Activated T-helper 1 cell treated with Interleukin-2 at 50 U/mL for 16 hours (primary cell): ENCODE measurements around the gene SPECC1.
"Not testable (repeated sequence)": the region's sequence is repeated elsewhere in the genome, so short reads cannot be mapped to it uniquely, and the experiment has no call there.

Experiments used
- DNase-seq: peaks from one replicate; pipeline ENCODE4 v3.0.0-alpha.2; 2020; ENCODE audit warnings: low read depth

Gene SPECC1

DNA sequence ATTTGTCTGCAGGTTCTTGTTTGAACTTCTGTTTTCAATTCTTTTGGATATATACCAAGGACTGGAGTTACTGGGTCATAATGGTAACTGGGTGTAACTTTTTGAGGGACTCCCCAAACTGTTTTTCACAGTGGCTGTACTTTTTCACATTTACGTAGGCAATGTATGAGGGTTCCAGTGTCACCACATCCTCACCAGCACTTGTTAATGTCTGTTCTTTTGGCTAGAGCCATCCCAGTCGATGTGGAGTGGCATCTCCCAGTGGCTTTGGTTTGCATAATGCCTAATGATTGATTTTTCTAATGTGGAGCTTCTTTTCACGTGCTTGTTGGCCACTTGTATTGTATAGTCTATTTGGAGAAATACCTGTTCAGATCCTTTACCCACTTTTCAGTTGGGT lies 59.3 kb downstream of the SPECC1 start:
- no peak for DNase-seq

DNA sequence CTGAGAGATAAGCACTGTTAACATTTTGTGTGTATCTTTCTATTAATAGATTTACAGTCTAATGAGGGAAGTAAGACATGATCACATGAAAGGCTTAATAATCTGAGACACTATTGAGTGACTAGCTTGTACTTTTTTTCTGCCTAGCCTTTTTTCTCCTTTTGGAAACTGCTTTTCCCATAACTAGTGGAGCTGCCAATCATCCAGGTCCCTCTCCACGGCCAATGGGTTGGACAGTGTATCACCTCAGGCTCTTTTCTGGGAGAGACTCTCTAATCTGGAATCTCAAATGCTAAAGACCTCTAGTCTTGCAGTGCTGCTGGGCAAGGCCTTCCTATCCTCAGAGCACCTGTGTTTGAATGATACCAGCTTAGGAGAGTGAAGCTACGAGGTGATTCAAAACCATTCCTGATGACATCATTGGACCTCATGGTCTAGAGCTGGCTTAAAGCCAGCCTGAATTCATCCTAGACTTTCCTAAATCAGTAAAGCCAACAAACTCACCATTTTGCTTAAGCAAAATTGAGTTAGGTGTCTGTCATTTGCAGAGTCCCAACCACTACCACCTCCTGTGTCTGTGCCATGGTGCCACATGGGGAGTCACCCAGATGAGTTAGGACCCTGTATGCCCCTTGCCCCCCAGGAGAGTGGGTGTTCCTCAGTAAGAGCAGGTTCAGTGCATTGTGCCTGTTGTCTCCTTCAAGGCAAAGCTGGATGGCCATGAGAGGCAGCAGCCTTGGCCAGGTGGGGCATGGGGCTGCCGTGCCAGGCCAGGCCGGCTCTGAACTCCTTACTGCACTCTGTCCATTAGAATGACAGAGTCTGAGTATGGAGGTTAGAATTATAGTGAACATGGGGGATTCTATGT lies 62.9 kb downstream of the SPECC1 start:
- no peak for DNase-seq

DNA sequence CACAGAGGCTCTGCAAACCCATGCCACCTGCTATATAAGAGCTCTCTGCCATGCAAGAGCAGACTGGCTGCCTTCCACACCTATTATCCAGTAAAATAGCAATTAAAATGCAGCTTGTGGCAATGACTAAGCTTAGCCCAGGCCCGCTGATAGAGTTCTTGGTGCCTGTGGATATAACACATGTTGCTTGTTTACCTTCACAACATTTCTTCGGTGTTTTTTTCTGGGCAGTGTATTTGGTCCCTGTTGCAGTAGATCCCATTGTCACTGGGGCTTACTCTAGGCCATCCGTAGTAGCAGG lies 63.5 kb downstream of the SPECC1 start:
- DNase-seq: no peak

DNA sequence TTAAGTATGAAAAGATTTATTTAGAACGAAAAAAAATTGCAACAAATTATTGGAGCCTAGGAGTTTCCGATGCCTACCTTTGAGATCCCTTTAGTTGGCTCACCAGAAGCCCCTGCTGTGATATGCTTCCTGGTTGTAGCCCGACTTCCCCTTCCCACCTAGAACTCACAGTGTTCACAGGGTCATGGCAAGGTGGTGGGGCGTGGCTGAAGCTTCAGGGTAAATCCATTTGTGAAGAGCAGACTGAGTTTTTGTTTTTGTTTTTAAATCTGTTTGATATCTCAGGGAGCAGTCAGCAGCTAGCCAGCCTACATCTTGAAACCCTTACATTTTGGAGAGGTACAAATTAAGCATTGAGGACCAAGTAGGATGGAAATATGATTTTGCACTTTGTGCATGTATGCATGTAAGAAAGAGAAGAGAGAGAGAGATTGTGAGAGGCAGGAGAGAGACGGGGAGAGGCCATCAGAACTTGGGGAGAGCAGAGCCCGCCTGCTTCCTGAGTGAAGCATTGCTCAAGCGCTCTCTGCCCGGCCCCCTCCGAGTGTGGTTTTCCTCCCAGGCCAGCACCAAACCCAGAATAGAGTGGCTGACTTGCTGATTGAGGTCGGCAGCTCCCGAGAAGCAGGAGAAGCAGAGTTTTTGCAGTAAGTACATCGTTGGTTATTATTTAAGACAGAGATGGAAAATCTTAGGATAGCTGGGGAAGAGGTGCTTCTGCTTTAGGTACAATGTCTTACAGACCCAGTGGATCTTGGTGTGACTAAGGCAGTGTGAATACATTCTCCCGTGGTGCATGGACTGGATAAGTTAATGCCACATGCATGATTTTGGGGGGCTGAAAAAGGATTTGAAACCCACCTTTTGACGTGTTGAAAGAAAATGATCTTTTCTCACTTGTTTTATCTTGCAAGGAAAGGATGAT lies 64.2 kb downstream of the SPECC1 start:
- DNase-seq: no peak

DNA sequence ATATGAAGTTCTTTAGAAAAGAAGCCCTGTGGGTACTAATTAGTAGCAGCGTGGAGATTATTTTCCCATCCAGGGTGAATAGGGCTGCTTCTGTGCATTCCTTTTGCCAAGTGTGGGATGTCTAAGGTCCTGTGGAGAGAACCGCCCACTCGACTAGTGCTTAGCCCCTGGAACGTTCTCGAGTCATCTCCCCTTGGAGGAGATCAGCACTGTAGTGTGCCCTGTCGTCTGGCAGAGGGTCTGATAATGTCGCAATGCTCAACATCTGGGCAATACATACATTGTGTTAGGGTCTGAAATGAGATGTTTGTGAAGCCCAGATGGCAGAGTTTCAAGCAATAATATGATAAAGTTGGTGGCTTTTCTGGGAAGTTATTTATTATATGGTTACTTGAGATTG lies 64.8 kb downstream of the SPECC1 start:
- no peak for DNase-seq

DNA sequence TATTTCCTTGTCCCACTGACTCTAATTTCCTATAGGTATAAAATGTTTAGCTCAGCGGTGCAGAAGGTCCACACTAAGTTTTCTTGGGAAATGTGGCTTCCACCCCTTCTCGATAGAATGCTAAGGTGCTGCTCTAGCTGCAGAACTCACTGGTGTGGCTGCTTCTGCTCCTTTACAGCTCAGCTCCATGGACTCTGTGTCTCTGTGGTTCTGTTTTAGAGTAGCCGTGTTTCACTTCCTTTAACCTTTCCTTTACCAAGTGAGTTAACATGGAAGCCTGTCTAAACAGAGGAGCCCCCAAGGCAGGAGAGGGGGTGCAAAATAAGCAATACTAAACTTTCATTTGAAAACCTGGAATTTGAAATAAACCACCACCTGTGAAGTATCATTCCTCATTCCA lies 65.3 kb downstream of the SPECC1 start:
- DNase-seq: no peak

DNA sequence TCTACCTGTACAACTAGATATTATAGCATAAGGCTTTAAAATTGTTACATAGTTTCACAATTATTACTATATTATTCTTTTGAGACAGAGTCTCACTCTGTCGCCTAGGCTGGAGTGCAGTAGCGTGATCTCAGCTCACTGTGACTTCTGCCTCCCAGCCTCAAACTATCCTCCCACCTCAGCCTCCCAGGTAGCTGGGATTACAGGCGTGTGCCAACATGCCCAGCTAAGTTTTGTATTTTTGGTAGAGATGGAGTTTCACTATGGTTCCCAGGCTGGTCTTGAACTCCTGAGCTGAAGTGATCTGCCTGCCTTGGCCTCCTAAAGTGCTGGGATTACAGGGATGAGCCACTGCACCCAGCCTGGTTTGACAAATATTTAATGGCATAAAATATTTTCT lies 67.0 kb downstream of the SPECC1 start:
- DNase-seq: not testable (repeated sequence)

DNA sequence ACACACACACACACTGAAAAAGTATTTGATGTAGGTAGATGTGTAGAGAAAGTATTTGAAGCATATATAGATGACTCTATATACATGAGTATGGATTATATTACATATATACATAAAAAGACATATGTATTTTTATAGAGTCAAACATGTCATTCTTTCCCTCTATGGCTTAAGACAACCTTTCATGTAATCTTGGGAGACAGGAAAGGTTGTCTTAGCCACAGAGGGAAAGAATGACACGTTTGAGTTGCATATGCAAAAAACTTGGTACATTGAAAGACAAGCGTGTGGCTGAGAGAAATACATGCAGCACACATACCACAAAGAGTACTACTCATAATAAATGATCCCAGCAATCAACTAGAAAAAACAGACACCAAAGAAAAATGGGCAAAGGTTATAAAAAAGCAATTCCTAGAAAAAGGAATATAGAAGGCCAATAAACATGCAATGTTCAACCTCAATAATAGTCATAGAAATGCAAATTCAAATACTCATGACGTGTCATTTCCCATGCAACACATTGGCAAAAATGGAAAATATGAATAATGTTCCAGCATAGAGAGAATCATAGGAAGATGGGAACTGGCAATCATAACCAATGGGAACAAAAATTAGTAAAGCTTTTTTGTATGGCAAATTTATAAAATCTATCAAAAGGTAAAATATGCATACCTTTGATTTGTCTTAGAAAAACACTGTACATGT lies 69.0 kb downstream of the SPECC1 start:
- DNase-seq: no peak

DNA sequence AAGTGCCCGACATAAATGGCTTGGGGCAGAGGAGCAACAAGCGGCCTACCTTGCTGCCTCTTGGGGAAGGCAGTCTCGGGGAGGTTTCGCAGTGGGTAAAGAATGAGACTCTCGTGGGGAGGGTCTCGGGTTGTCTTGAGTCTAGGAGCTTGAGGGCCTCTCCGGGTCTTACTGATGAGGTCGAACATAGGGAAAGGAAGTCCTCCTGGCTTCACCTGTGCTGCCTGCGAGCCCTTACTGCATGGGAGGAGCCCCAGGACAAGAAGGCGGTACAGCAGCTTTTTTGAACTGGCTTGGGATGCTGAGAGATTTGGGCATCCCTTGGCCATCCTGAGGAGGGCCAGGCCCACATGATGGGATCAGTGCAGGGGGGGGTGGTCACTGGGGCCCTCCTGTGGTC lies 71.4 kb downstream of the SPECC1 start:
- DNase-seq: no peak

DNA sequence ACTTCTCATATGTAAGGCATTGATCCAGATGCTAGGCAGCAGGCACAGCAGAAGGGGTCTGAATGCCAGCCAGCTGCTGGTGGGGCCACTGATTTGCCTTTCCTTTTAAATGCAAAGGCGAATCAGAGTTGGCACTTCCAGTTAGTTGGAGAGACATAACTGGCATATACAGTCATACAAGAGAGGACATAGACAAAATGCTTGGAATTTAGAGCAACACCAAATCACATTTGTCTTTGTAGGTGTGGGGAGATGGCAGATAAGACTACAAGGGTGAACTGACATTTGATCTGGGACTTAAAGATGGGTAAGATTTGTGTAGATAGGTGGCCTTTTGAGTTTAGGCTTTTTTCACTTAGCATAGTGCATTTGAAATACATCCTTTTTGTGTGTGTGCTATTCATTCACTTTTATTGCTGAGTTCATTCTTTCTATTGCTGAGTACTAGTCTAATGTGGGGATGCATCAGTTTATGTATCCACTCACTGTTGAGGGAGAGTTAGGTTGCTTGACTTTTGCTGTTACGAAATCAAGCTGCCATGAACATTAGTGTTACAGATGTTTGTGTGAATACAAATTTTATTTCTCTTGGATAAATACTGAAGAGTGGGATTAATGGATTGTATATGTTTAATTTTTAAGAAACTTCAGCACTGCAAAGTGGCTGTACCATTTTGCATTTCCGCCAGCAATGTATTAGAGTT lies 74.1 kb downstream of the SPECC1 start:
- DNase-seq: no peak

DNA sequence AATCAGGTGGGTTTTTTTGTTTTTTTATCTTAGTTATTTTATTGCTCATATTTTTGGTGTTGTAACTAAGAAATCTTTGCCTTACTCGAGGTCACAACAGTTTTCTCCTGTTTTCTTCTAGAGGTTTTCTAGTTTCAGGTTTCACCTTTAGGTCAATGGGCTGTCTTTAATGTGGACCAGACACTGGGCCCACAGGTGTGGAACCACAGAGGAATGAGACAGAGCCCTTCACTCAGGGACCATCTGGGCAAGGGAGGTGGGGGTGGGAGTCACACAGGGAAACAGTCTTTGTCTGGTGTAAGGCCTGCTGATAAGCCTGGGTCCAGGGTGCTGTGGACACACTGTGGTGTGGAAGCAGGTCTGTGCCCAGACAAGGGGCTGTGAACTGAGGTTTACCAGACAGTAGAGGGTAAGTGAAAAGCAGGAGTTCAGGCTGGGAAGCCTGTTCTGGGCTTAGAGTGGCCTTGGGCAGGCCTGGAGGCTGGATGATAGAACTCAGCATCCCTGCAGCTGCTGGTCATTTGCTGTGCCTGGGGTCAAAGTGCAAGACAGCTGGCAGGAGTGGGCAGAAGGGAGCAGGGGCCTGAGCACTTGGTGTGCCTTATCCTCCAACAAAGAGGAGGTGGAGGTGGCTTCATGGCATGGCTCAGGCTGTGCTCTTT lies 75.6 kb downstream of the SPECC1 start:
- no peak for DNase-seq

DNA sequence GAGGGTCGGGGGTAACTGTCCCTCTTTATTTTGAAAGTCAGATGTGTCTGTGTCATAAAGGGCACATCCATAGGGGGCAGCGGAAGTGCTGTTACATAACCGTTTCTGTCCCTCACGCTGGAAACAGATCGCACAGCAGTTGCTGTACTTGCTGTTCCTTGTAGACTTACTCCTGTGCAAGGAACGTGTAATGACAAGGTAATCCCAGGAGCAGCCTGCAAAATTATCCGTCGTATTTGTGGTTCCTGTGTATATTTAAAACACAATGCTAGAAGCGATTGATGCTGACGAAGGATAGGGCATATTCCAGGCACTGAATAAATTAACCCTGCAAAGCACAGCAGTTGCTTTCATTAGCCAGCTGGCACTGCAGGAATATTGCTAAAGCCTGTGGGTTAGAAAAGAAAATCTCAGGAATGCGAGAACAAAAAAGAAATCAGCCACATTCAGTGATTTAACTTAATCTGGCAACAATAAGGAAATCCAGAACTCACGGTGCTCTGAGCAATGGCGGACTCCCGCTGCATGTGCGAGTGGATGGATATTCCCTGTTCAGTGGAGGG lies 76.2 kb downstream of the SPECC1 start:
- no peak for DNase-seq

DNA sequence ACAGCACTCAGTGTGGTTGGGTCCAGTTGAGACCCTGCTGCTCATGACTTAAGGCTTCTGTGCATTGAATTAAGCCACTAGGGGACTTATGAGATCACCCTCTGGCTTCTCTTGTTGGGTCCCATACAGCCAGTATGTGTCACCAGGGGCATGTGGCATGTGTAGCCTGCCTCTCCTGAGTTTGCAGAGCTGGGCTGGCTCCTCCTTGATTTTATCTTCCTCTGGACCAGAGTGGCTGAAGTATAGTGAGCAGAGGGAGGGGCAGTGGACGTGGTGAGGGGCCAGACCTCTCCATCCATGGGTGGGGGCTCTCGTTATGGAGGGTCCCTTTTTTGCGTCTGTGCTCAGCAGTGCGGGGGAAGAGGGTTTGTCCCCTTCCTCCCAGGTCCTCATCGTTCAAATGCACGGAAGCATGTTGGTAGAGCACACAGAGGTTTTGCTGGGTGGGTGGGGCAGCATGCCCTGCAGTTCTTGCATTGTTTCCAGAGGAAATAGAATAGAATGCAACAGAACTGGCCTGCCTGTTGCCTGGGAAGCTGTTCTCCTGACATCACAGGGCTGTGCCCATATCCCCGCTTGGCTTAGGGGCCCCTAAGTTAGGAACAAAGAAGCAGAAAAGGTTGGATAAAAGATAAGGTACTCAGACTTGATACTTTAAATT lies 77.4 kb downstream of the SPECC1 start:
- DNase-seq: no peak

DNA sequence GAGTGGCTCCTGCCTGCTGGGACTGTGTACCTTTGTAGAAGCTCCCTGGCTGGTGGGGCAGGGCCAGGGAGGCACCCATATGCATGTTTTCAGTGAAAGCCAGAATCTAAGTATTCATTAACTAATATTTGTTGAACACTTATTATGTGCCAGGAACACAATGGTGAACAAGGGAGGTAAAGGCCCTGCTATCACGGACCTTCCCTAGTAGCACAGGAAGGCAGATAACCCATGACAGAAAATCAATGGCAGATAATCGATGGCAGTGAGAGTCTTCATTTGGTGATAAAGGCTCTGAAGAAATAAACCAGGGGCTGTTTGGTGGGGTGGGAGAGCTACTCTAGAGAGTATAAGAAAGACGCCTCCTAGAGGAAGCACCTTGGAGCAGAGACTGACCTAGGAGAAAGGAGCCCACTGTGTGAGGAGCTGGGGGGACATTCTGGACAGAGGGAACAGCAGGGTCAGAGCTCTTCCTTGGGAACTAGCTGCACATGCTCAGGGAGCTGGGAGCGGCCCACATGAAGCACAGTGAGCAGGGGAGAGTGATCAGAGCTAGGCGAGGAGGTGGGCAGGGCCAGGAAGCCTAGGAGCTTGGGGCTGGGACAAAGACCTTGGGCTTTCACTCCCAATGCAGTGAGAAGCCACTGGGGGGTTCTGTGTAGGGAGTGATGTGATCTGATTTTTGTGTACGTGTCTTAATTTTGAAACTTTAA lies 78.5 kb downstream of the SPECC1 start:
- DNase-seq: no peak

DNA sequence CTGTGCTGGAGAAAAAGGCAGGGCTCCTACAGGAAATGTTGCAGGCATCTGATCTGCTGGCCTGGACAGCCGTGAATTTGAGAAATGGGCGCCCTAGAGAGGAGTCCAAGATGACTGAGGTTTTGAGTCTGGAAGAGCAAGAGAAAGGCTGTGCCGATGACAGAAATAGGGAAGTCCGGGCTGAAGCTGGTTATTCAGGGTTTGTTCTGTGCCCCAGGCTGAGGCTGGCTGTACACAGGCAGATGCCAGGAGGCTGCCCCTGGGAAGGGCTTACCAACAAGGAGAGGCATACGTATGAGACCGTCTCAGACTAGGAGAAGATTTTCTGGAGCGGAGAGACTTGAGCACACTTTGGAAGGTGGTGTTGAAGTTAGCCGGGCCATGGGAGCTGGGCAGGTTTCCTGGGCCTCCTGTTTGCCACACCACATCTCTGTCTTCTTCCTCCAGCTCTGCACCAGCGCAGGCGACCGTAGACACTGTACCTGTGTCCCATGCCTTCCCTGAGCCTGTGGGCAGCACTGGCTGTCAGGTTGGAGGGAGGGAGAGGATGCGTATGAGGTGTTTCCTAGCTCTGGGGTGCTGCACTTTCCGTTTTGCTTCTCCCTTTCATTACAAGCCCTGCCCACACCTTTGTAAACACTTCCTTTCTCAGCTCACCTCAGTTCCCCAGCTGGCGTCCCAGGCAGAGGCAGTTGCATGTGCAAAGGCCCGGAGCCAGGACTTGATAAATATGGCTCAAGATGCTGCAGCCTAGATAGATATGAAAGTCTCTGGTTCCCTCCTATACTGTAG lies 80.8 kb downstream of the SPECC1 start:
- no peak for DNase-seq

DNA sequence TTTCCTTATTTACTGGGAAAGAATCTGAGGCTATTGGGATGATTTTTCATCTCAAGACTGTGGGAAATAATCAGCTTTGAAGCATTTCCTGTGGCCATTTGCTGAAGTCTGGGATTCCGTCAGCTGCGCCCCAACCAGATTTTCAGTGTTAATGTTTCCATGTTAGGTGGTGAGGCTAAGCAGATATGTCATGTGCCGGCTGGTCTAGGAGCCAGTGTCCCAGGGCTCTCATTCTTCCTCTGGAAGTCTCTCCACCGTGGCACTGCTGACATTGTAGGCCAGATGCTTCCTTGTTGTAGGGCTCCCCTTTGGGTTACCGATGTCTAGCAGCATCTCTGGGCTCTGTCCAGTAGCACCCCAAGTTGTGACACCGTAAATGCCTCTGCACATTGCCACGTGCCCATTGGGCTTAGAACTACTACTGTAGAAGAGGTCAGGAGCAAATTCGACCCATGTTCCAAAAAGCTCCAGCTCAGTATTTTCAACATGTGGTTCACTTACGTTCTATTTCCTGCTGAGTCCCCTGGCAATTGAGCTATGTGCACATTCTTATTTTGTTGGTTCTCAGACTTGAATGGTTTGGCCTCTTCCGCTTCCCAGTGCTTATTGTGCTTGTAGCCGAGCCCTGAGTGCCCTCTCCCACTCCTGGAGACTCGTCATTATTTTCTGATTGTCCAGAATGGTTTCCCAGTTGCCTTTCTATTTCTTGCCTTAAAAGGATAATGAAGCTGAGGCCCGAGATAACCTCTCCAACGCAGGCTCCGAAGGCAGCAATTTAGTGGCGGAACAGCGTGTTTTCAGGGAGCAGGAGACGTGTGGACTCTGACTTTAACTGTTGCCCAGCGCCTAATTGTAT lies 82.2 kb downstream of the SPECC1 start:
- no peak for DNase-seq

DNA sequence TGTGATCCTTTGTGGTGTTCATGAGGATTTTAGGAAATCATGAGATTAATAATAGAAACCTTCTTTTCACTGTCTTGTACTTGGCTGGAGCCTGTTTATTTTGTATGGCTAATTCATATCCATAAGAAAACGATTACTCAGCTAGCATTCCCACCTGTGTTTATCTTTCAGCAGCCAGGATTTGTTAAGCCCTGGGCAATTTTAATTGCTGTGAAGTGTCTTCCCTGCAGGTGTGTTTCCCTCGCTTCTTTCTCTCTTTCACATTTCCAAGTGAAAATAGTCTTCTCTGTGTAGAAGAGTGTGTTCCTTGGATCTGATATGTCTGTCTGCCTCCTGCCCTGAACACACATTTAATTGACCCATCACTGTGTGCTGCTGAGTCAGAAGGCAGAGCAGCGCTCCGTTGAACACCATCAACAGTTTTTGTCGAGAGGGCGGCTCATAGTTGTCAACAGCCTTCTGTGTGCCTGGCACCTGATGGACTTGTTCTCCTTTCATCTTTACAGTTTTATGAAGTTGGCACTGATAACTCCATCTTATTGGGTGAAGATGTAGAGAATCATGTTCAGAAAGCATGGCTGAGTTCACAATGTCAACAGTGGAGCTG lies 83.2 kb downstream of the SPECC1 start:
- no peak for DNase-seq
